ENCODE results near the gene VIP.

The VIP gene

GRCh38 chr6:152783217-152783878, 32.8 kb downstream of the VIP start:
- DNase-seq (ENCODE audit: low spot score) = no peak

- no peak for DNase-seq (ENCODE audit: low spot score)
Observed at GRCh38 chr6:152794696-152795095, 44.1 kb downstream of the VIP start.

DNA sequence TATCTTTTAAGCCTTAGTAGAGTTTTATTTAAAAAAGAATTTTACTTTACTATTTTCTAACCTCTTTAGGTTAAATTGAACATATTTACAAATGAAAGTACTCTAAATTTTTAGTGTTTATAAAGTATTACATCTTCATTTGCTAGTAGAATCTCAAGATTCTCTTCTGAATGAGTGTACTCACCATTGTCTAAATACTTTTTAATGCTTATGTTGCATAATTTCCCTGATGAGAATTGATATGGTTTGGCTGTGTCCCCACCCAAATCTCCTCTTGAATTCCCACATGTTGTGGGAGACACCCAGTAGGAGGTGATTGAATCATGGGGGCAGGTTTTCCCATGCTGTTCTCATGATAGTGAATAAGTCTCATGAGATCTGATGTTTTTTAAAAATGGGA, 53.6 kb downstream of the VIP start:
- DNase-seq (ENCODE audit: low spot score) = no peak

All from NAMALWA (cell line).